Large intestine (tissue), 3 donors: ENCODE measurements around the gene TPD52L1. TPM values are rescaled to one million over a fixed set of nuclear protein-coding genes. Genes with fewer than 3 reads are reported as not detected.

Experiments used
- DNase-seq, 2 donors: peaks; one replicate each; pipeline versions ENCODE4 v3.0.0 to v3.0.0-alpha.2; 2013
- H3K27ac ChIP-seq: one replicate; pipeline ENCODE4 v1.5.1; 2013; ENCODE audit warnings: low read length
- H3K27me3 ChIP-seq: 2 replicates; pipeline ENCODE4 v1.6.1; 2013; ENCODE audit warnings: low read length; ENCODE audit not compliant: control insufficient read depth, insufficient read depth
- H3K36me3 ChIP-seq: 2 replicates; pipeline ENCODE4 v1.6.1; 2013; ENCODE audit warnings: low read length; ENCODE audit not compliant: control insufficient read depth, insufficient read depth
- H3K4me1 ChIP-seq: one replicate; pipeline ENCODE4 v1.6.1; 2013; ENCODE audit warnings: low read length; ENCODE audit not compliant: control insufficient read depth, insufficient read depth
- H3K4me3 ChIP-seq: one replicate; pipeline ENCODE4 v1.5.1; 2013; ENCODE audit warnings: low read length
- H3K9me3 ChIP-seq: one replicate; pipeline ENCODE4 v1.6.1; 2013; ENCODE audit warnings: mild to moderate bottlenecking, low read depth, low read length, moderate library complexity; ENCODE audit not compliant: control insufficient read depth
- WGBS: methylation state at CpG from one replicate; pipeline ENCODE4 v1.1.5; 2013; ENCODE audit warnings: low lambda C conversion rate; ENCODE audit not compliant: insufficient coverage; 5-methylcytosine and 5-hydroxymethylcytosine counted together
- polyA plus RNA-seq: library from polyadenylated mRNA; unstranded; fragments of 120-200 nt; gene quantifications from one replicate; pipeline ENCODE4 v1.2.1, GENCODE V29; 2013

The TPD52L1 gene
- polyA plus RNA-seq, 1 donor = 53.4 TPM

GRCh38 chr6:125296471-125296870 lies 142.9 kb downstream of the TPD52L1 start:
- Histone ChIP-seq H3K36me3 (peaks cover 53% of the 10 kb centered on the region), H3K27ac (no peak overlapping the region), H3K9me3 (no peaks in the 10 kb centered on the region), H3K27me3 (no peaks in the 10 kb centered on the region), H3K4me3 (no peak overlapping the region), H3K4me1 (peaks cover 8% of the 10 kb centered on the region)
- WGBS = no CpG with 5 or more reads among the region's 1 CpG
- DNase-seq = no peak

GRCh38 chr6:125299257-125299656 lies 145.7 kb downstream of the TPD52L1 start:
- WGBS = 100% methylated on average over 1 of the region's 3 CpGs
- DNase-seq = no peak
- Histone ChIP-seq H3K4me3 (no peak overlapping the region), H3K36me3 (peaks cover 37% of the 10 kb centered on the region), H3K27me3 (no peaks in the 10 kb centered on the region), H3K4me1 (peaks cover 8% of the 10 kb centered on the region), H3K27ac (no peak overlapping the region), H3K9me3 (no peaks in the 10 kb centered on the region)

- Histone ChIP-seq H3K9me3 (no peaks in the 10 kb centered on the region), H3K4me1 (peaks cover 8% of the 10 kb centered on the region), H3K27me3 (no peaks in the 10 kb centered on the region), H3K27ac (peak overlapping the region; percentile 63), H3K4me3 (peak overlapping the region; percentile 66), H3K36me3 (peaks cover 28% of the 10 kb centered on the region)
- 0% methylated on average over 3 of the region's 11 CpGs for WGBS
- no peak for DNase-seq
Observed at GRCh38 chr6:125300992-125301434, 147.4 kb downstream of the TPD52L1 start.

- Histone ChIP-seq H3K9me3 (no peaks in the 10 kb centered on the region), H3K27me3 (no peaks in the 10 kb centered on the region), H3K27ac (peak within 1 kb of the TSS; percentile 63), H3K36me3 (peaks cover 22% of the 10 kb centered on the region), H3K4me1 (peaks cover 13% of the 10 kb centered on the region), H3K4me3 (peak within 1 kb of the TSS; percentile 66)
- peak; percentile 47 to 83 for DNase-seq
- WGBS = 2% methylated on average over 12 of the region's 67 CpGs
Observed at GRCh38 chr6:125301435-125302391, 148.1 kb downstream of the TPD52L1 start, which contains the start of gene HDDC2. TSS of gene HDDC2 (minus strand) at chr6:125301967. CDS start at chr6:125301932, 35 bp downstream.

GRCh38 chr6:125302840-125303511 lies 149.4 kb downstream of the TPD52L1 start:
- WGBS = 100% methylated on average over 1 of the region's 4 CpGs
- peaks cover 12% of the 10 kb centered on the region for H3K36me3 ChIP-seq

GRCh38 chr6:125303512-125303854 lies 149.9 kb downstream of the TPD52L1 start:
- DNase-seq = no peak
- Histone ChIP-seq H3K27ac (no peak overlapping the region), H3K4me1 (peaks cover 26% of the 10 kb centered on the region), H3K27me3 (no peaks in the 10 kb centered on the region), H3K36me3 (peaks cover 11% of the 10 kb centered on the region), H3K4me3 (no peak overlapping the region), H3K9me3 (no peaks in the 10 kb centered on the region)
- WGBS = 100% methylated on average over 1 of the region's 1 CpG

More at GRCh38 chr6:125302840-125303511, 149.4 kb downstream of the TPD52L1 start:
- H3K9me3 ChIP-seq = no peaks in the 10 kb centered on the region
- no peak overlapping the region for H3K27ac ChIP-seq
- DNase-seq = no peak
- no peak overlapping the region for H3K4me3 ChIP-seq
- no peaks in the 10 kb centered on the region for H3K27me3 ChIP-seq
- H3K4me1 ChIP-seq = peaks cover 21% of the 10 kb centered on the region

- no peak overlapping the region for H3K27ac ChIP-seq
- no peak for DNase-seq
- no CpG with 5 or more reads among the region's 3 CpGs for WGBS
Observed at GRCh38 chr6:125304970-125305660, 151.5 kb downstream of the TPD52L1 start.

GRCh38 chr6:125306756-125307149 lies 153.2 kb downstream of the TPD52L1 start:
- Histone ChIP-seq H3K4me1 (peaks cover 19% of the 10 kb centered on the region), H3K36me3 (no peaks in the 10 kb centered on the region), H3K27me3 (no peaks in the 10 kb centered on the region), H3K27ac (peak overlapping the region; percentile 87), H3K9me3 (no peaks in the 10 kb centered on the region), H3K4me3 (no peak overlapping the region)
- DNase-seq = no peak
- WGBS = 44% methylated on average over 1 of the region's 3 CpGs

More at GRCh38 chr6:125304970-125305660, 151.5 kb downstream of the TPD52L1 start:
- Histone ChIP-seq H3K27me3 (no peaks in the 10 kb centered on the region), H3K4me3 (no peak overlapping the region), H3K36me3 (no peaks in the 10 kb centered on the region), H3K9me3 (no peaks in the 10 kb centered on the region), H3K4me1 (peaks cover 22% of the 10 kb centered on the region)

- DNase-seq = peak; percentile 86 to 92
- 77% methylated on average over 5 of the region's 6 CpGs for WGBS
- Histone ChIP-seq H3K36me3 (no peaks in the 10 kb centered on the region), H3K4me3 (no peak overlapping the region), H3K27ac (peak overlapping the region; percentile 87), H3K27me3 (no peaks in the 10 kb centered on the region), H3K9me3 (no peaks in the 10 kb centered on the region), H3K4me1 (peaks cover 19% of the 10 kb centered on the region)
Observed at GRCh38 chr6:125307150-125307838, 153.7 kb downstream of the TPD52L1 start.
